Activated CD4-positive, alpha-beta memory T cell treated with anti-CD3 and anti-CD28 coated beads for 36 hours (primary cell): ENCODE measurements around the gene VWA2. TPM values are rescaled to one million over a fixed set of nuclear protein-coding genes. Genes with fewer than 3 reads are reported as not detected.

ENCODE experiments used
- CTCF ChIA-PET: fragments of 350-600 bp; sonication (Branson Sonifier 250); formaldehyde crosslinking; loops from one replicate; lab custom pipeline; 2021; ENCODE audit warnings: antibody characterized with exemption, inconsistent platforms; lab: Charles Lee
- POLR2A ChIA-PET: fragments of 350-600 bp; sonication (Branson Sonifier 250); formaldehyde crosslinking; loops from one replicate; lab custom pipeline; 2021; ENCODE audit warnings: antibody characterized with exemption; lab: Charles Lee
- DNase-seq: peaks from one replicate; pipeline ENCODE4 v3.0.0-alpha.2; 2020
- H3K27ac Mint-ChIP-seq: one replicate; pipeline ENCODE4 v1.8.0; 2021; ENCODE audit warnings: mixed read lengths
- H3K27me3 Mint-ChIP-seq: one replicate; pipeline ENCODE4 v1.8.0; 2021; ENCODE audit warnings: mixed read lengths
- H3K36me3 Mint-ChIP-seq: one replicate; pipeline ENCODE4 v1.8.0; 2021; ENCODE audit warnings: mixed read lengths
- H3K4me1 Mint-ChIP-seq: one replicate; pipeline ENCODE4 v1.8.0; 2021; ENCODE audit warnings: low read depth, mixed read lengths
- H3K4me3 Mint-ChIP-seq: one replicate; pipeline ENCODE4 v1.8.0; 2021; ENCODE audit warnings: mild to moderate bottlenecking, mixed read lengths
- H3K9me3 Mint-ChIP-seq: one replicate; pipeline ENCODE4 v1.8.0; 2021; ENCODE audit warnings: mixed read lengths
- intact Hi-C: fragments of 100-400 bp; cut with micrococcal nuclease; formaldehyde crosslinking; loops from one replicate; pipeline ENCODE4 v1.15.1; 2023
- total RNA-seq, 2 experiments: library from RNA; stranded (reverse); gene quantifications; one replicate each; pipeline ENCODE4 v1.2.3, GENCODE V29; 2021

Gene VWA2
- total RNA-seq, 2 experiments from 2014 or later: 0.07 TPM; not detected in 1

- no peaks in the 10 kb centered on the region for H3K36me3 Mint-ChIP-seq
- no peak overlapping the region for H3K4me3 Mint-ChIP-seq
- H3K9me3 Mint-ChIP-seq: no peaks in the 10 kb centered on the region
- intact Hi-C loops: no loop called here
- no peak overlapping the region for H3K27ac Mint-ChIP-seq
- H3K27me3 Mint-ChIP-seq: peaks cover 5% of the 10 kb centered on the region
- H3K4me1 Mint-ChIP-seq: no peaks in the 10 kb centered on the region
- ChIA-PET POLR2A (no interaction called here), CTCF (no interaction called here)
- no peak for DNase-seq
These were observed 13.0 kb downstream of the VWA2 start for GRCh38 chr10:114252092-114252491.

DNA sequence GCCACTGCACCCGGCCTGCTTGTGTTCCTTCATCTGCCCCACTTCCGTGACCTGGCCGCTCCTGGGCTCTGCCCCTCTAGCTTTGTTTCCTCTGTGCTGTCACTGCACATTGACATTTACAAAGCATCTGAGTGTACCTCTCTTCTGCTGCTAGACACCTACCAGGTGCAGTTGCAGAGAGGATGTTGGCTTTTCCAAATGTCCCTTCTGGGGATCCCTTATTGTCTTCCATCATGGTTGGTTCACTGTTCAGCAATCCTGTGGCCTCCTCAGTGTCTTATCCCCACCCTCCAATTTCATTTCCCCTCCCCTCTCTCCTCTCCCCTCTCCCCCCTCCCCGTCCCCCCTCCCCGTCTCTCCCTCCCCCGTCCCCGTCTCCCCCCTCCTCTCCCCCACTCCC, 13.8 kb downstream of the VWA2 start:
- no peak overlapping the region for H3K27ac Mint-ChIP-seq
- intact Hi-C loops: no loop called here
- no peak for DNase-seq

GRCh38 chr10:114255227-114255626, 16.2 kb downstream of the VWA2 start:
- no peaks in the 10 kb centered on the region for H3K9me3 Mint-ChIP-seq
- CTCF ChIA-PET: no interaction called here
- no peaks in the 10 kb centered on the region for H3K36me3 Mint-ChIP-seq

More for the DNA sequence above, 13.8 kb downstream of the VWA2 start:
- Mint-ChIP-seq H3K4me1 (no peaks in the 10 kb centered on the region), H3K4me3 (no peak overlapping the region), H3K36me3 (no peaks in the 10 kb centered on the region), H3K9me3 (no peaks in the 10 kb centered on the region), H3K27me3 (peaks cover 5% of the 10 kb centered on the region)
- ChIA-PET POLR2A (no interaction called here), CTCF (no interaction called here)

GRCh38 chr10:114256008-114256765, 17.1 kb downstream of the VWA2 start:
- H3K9me3 Mint-ChIP-seq: no peaks in the 10 kb centered on the region
- no peak overlapping the region for H3K4me3 Mint-ChIP-seq
- POLR2A ChIA-PET: no interaction called here
- no peaks in the 10 kb centered on the region for H3K4me1 Mint-ChIP-seq
- H3K27me3 Mint-ChIP-seq: peaks cover 2% of the 10 kb centered on the region
- no peak overlapping the region for H3K27ac Mint-ChIP-seq
- H3K36me3 Mint-ChIP-seq: no peaks in the 10 kb centered on the region
- CTCF ChIA-PET: no interaction called here
- intact Hi-C loops: no loop called here
- DNase-seq: no peak

More at GRCh38 chr10:114255227-114255626, 16.2 kb downstream of the VWA2 start:
- POLR2A ChIA-PET: no interaction called here
- Mint-ChIP-seq H3K4me1 (no peaks in the 10 kb centered on the region), H3K4me3 (no peak overlapping the region), H3K27ac (no peak overlapping the region), H3K27me3 (peaks cover 5% of the 10 kb centered on the region)
- intact Hi-C loops: no loop called here
- DNase-seq: no peak

- peaks cover 2% of the 10 kb centered on the region for H3K27me3 Mint-ChIP-seq
- intact Hi-C loops: no loop called here
- H3K4me1 Mint-ChIP-seq: no peaks in the 10 kb centered on the region
- no peaks in the 10 kb centered on the region for H3K36me3 Mint-ChIP-seq
- H3K4me3 Mint-ChIP-seq: no peak overlapping the region
- no peak overlapping the region for H3K27ac Mint-ChIP-seq
- no peaks in the 10 kb centered on the region for H3K9me3 Mint-ChIP-seq
- CTCF ChIA-PET: no interaction called here
- POLR2A ChIA-PET: no interaction called here
- DNase-seq: no peak
These were observed 17.8 kb downstream of the VWA2 start for GRCh38 chr10:114256822-114257221.

DNA sequence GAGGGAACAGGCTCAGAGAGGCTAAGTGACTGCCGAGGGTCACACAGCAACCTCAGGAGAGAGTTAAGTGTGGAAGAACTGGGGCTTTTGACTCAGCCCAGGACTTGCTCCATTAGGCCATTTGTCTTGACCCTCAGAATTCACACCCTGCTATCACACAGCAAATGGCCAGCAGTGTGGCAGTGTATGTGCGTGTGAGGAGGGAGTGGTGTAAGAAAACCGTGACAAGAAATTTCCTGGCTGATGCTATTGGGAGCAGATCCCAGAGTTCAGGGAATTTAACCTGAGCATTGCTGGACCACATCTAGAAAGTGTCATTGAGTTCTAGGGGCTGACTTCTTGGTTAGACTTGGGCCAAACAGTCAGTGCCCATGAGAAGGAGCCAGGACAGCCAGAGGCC, 18.4 kb downstream of the VWA2 start:
- no peak overlapping the region for H3K27ac Mint-ChIP-seq
- POLR2A ChIA-PET: no interaction called here
- CTCF ChIA-PET: no interaction called here
- H3K27me3 Mint-ChIP-seq: peaks cover 2% of the 10 kb centered on the region
- no peaks in the 10 kb centered on the region for H3K9me3 Mint-ChIP-seq
- no peak for DNase-seq
- H3K4me3 Mint-ChIP-seq: no peak overlapping the region
- no peaks in the 10 kb centered on the region for H3K4me1 Mint-ChIP-seq
- H3K36me3 Mint-ChIP-seq: no peaks in the 10 kb centered on the region
- intact Hi-C loops: no loop called here

DNA sequence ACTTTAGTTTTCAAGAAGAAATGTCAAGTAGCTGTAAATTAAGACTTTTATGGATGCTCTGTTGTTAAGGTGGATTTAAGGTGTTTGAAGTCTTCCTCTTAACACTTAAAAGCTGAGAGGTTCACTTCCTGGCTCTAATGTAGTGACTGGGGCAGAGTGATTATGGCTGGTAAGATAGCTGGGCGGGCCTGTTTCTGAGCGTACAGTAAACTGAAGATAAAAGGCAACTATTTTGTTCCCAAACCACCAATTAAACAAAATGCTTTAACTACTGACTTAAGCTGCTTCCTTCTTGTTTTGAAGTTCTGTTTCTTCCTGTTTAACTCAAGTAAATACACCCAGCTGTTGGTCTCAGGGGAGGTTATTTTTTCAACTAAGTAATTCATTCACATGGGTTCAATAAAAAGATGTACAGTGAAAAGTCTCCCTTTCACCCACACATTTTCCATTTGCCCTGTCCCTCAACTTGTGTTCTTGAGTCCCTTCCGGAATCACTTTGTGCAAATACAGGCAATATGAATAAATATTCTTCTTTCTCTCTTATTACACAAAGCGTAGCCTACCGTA, 19.3 kb downstream of the VWA2 start:
- Mint-ChIP-seq H3K36me3 (no peaks in the 10 kb centered on the region), H3K4me3 (no peak overlapping the region), H3K9me3 (no peaks in the 10 kb centered on the region), H3K27ac (no peak overlapping the region), H3K4me1 (no peaks in the 10 kb centered on the region), H3K27me3 (peaks cover 2% of the 10 kb centered on the region)
- no peak for DNase-seq
- intact Hi-C loops: no loop called here
- ChIA-PET CTCF (no interaction called here), POLR2A (no interaction called here)

GRCh38 chr10:114259824-114260223, 20.8 kb downstream of the VWA2 start:
- intact Hi-C loops: no loop called here
- H3K4me3 Mint-ChIP-seq: no peak overlapping the region
- H3K36me3 Mint-ChIP-seq: no peaks in the 10 kb centered on the region
- CTCF ChIA-PET: interaction anchor here (1.4 kb wide), 1 partner anchor 44 kb away, joined by 4 read pairs; no protein-coding TSS in a partner anchor
- POLR2A ChIA-PET: no interaction called here
- no peaks in the 10 kb centered on the region for H3K4me1 Mint-ChIP-seq
- no peaks in the 10 kb centered on the region for H3K9me3 Mint-ChIP-seq
- no peak for DNase-seq
- H3K27me3 Mint-ChIP-seq: no peaks in the 10 kb centered on the region
- H3K27ac Mint-ChIP-seq: no peak overlapping the region

- intact Hi-C loops: no loop called here
- POLR2A ChIA-PET: no interaction called here
- Mint-ChIP-seq H3K4me3 (no peak overlapping the region), H3K4me1 (no peaks in the 10 kb centered on the region), H3K9me3 (no peaks in the 10 kb centered on the region), H3K36me3 (no peaks in the 10 kb centered on the region), H3K27ac (no peak overlapping the region), H3K27me3 (no peaks in the 10 kb centered on the region)
- DNase-seq: no peak
- CTCF ChIA-PET: interaction anchor here (1.4 kb wide), 1 partner anchor 44 kb away, joined by 4 read pairs; no protein-coding TSS in a partner anchor
These were observed 21.3 kb downstream of the VWA2 start for GRCh38 chr10:114260366-114260765.

GRCh38 chr10:114261076-114261475, 22.0 kb downstream of the VWA2 start:
- intact Hi-C loops: no loop called here
- Mint-ChIP-seq H3K27me3 (no peaks in the 10 kb centered on the region), H3K4me1 (no peaks in the 10 kb centered on the region), H3K9me3 (no peaks in the 10 kb centered on the region), H3K27ac (no peak overlapping the region), H3K4me3 (no peak overlapping the region), H3K36me3 (no peaks in the 10 kb centered on the region)
- no peak for DNase-seq
- ChIA-PET CTCF (interaction anchor here (1.4 kb wide), 1 partner anchor 43 kb away, joined by 4 read pairs; no protein-coding TSS in a partner anchor), POLR2A (no interaction called here)

GRCh38 chr10:114262496-114262895, 23.4 kb downstream of the VWA2 start:
- ChIA-PET POLR2A (no interaction called here), CTCF (no interaction called here)
- H3K27me3 Mint-ChIP-seq: peaks cover 3% of the 10 kb centered on the region
- H3K4me1 Mint-ChIP-seq: no peaks in the 10 kb centered on the region
- no peaks in the 10 kb centered on the region for H3K9me3 Mint-ChIP-seq
- H3K27ac Mint-ChIP-seq: no peak overlapping the region
- intact Hi-C loops: no loop called here
- no peak for DNase-seq
- H3K4me3 Mint-ChIP-seq: no peak overlapping the region
- no peaks in the 10 kb centered on the region for H3K36me3 Mint-ChIP-seq

GRCh38 chr10:114265392-114266053, 26.5 kb downstream of the VWA2 start:
- peaks cover 3% of the 10 kb centered on the region for H3K27me3 Mint-ChIP-seq
- H3K9me3 Mint-ChIP-seq: no peaks in the 10 kb centered on the region
- ChIA-PET POLR2A (no interaction called here), CTCF (interaction anchor here (1.7 kb wide), 1 partner anchor 38 kb away, joined by 3 read pairs; no protein-coding TSS in a partner anchor)
- no peak for DNase-seq
- intact Hi-C loops: no loop called here
- no peaks in the 10 kb centered on the region for H3K36me3 Mint-ChIP-seq
- no peak overlapping the region for H3K4me3 Mint-ChIP-seq
- no peak overlapping the region for H3K27ac Mint-ChIP-seq
- no peaks in the 10 kb centered on the region for H3K4me1 Mint-ChIP-seq
